Neuronal stem cell (in vitro differentiated cells): ENCODE data around the gene MYCN.

Experiments used
- DNase-seq: peaks from one replicate; pipeline ENCODE4 v3.0.0-alpha.2; 2013; ENCODE audit warnings: low spot score
- H2AFZ ChIP-seq: one replicate; pipeline ENCODE4 v1.6.1; 2013; ENCODE audit warnings: mild to moderate bottlenecking, low read length, inconsistent platforms
- H2AK5ac ChIP-seq: 2 replicates; pipeline ENCODE4 v1.6.1; 2013; ENCODE audit warnings: low read depth, mild to moderate bottlenecking, inconsistent platforms, low read length, moderate library complexity, mixed read lengths
- H2BK120ac ChIP-seq: 2 replicates; pipeline ENCODE4 v1.6.1; 2013; ENCODE audit warnings: low read depth, mild to moderate bottlenecking, inconsistent platforms, low read length, moderate library complexity, mixed read lengths
- H2BK12ac ChIP-seq: one replicate; pipeline ENCODE4 v1.6.1; 2013; ENCODE audit warnings: low read length, inconsistent platforms
- H2BK15ac ChIP-seq: 2 replicates; pipeline ENCODE4 v1.6.1; 2013; ENCODE audit warnings: mild to moderate bottlenecking, low read length, inconsistent platforms, mixed read lengths
- H2BK5ac ChIP-seq: one replicate; pipeline ENCODE4 v1.6.1; 2013; ENCODE audit warnings: inconsistent platforms, mild to moderate bottlenecking, low read length, moderate library complexity
- H3K14ac ChIP-seq: one replicate; pipeline ENCODE4 v1.6.1; 2013; ENCODE audit warnings: low read length, inconsistent platforms
- H3K18ac ChIP-seq: 2 replicates; pipeline ENCODE4 v1.6.1; 2013; ENCODE audit warnings: low read length, inconsistent platforms
- H3K23ac ChIP-seq: 2 replicates; pipeline ENCODE4 v1.6.1; 2013; ENCODE audit warnings: low read depth, mild to moderate bottlenecking, mixed read lengths, low read length, inconsistent platforms; ENCODE audit not compliant: poor library complexity
- H3K27ac ChIP-seq: replicated peaks from 3 replicates; pipeline ENCODE4 v1.5.1; 2013; ENCODE audit warnings: low read length, inconsistent platforms
- H3K27me3 ChIP-seq, 3 experiments: 2 replicates each; pipeline ENCODE4 v1.6.1; 2013; ENCODE audit warnings: low read length in 3 of 3, mild to moderate bottlenecking in 2 of 3, inconsistent platforms in 1 of 3, low read depth in 1 of 3, mixed read lengths in 1 of 3, moderate library complexity in 1 of 3; ENCODE audit not compliant: control insufficient read depth in 3 of 3, insufficient read depth in 3 of 3
- H3K36me3 ChIP-seq, 2 donors: replicated peaks in 1 of 2; 2 replicates each; pipeline ENCODE4 v1.6.1; 2013; ENCODE audit warnings: low read length in 2 of 2; ENCODE audit not compliant: control insufficient read depth in 2 of 2, insufficient read depth in 2 of 2
- H3K4ac ChIP-seq: 2 replicates; pipeline ENCODE4 v1.6.1; 2013; ENCODE audit warnings: inconsistent platforms, mild to moderate bottlenecking, low read length, moderate library complexity
- H3K4me1 ChIP-seq, 2 donors: 1 replicate in 1 of 2; 2 replicates in 1 of 2; pipeline ENCODE4 v1.6.1; 2013; ENCODE audit warnings: low read length in 2 of 2, low read depth in 1 of 2; ENCODE audit not compliant: control insufficient read depth in 2 of 2, insufficient read depth in 1 of 2
- H3K4me2 ChIP-seq: one replicate; pipeline ENCODE4 v1.6.1; 2013; ENCODE audit warnings: mild to moderate bottlenecking, low read length, inconsistent platforms; ENCODE audit not compliant: insufficient read depth, poor library complexity, severe bottlenecking
- H3K4me3 ChIP-seq, 2 donors: 2 replicates each; pipeline ENCODE4 v1.5.1; 2013; ENCODE audit warnings: low read length in 2 of 2, mild to moderate bottlenecking in 2 of 2, inconsistent platforms in 1 of 2, moderate library complexity in 1 of 2
- H3K79me1 ChIP-seq: one replicate; pipeline ENCODE4 v1.6.1; 2013; ENCODE audit warnings: low read depth, mild to moderate bottlenecking, inconsistent platforms, low read length, moderate library complexity
- H3K9ac ChIP-seq: one replicate; pipeline ENCODE4 v1.6.1; 2013; ENCODE audit warnings: mild to moderate bottlenecking, low read depth, low read length, inconsistent platforms; ENCODE audit not compliant: poor library complexity
- H3K9me3 ChIP-seq, 2 donors: replicated peaks in 1 of 2; 2 replicates each; pipeline versions ENCODE3 to v1.6.1; 2013; ENCODE audit warnings: low read length in 2 of 2, mild to moderate bottlenecking in 2 of 2, inconsistent platforms in 1 of 2, low read depth in 1 of 2, mixed read lengths in 1 of 2, moderate library complexity in 1 of 2; ENCODE audit not compliant: control insufficient read depth in 2 of 2, insufficient read depth in 1 of 2
- H4K8ac ChIP-seq: one replicate; pipeline ENCODE4 v1.6.1; 2013; ENCODE audit warnings: low read depth, mild to moderate bottlenecking, inconsistent platforms, low read length, moderate library complexity
- H4K91ac ChIP-seq: one replicate; pipeline ENCODE4 v1.6.1; 2013; ENCODE audit warnings: low read length, low read depth, mild to moderate bottlenecking, inconsistent platforms; ENCODE audit not compliant: poor library complexity
- WGBS, 2 donors: extraction: QIAGEN DNeasy Blood & Tissue Kit; methylation state at CpG; one replicate each; pipeline ENCODE4 v1.1.7; 2013; ENCODE audit warnings: missing lambda C conversion rate in 2 of 2, mixed read lengths in 1 of 2; ENCODE audit not compliant: insufficient read length in 2 of 2, insufficient replicate concordance in 1 of 2; ENCODE audit errors: extremely low coverage in 2 of 2; 5-methylcytosine and 5-hydroxymethylcytosine counted together

MYCN gene

GRCh38 chr2:15945909-15946705, 5.8 kb downstream of the MYCN start:
- Histone ChIP-seq H3K4me2 (no peak overlapping the region), H3K14ac (no peak overlapping the region), H3K18ac (no peak overlapping the region), H2AK5ac (no peak overlapping the region), H3K36me3 (peaks cover 19 to 69% of the 10 kb centered on the region in 2 donors), H3K27me3 (no peaks in the 10 kb centered on the region), H2AFZ (no peak overlapping the region), H3K4me1 (peaks cover 6% of the 10 kb centered on the region in 2 donors), H2BK120ac (no peak overlapping the region), H3K4me3 (peak overlapping the region in 1 of 2 donors; percentile 14), H3K23ac (no peak overlapping the region), H3K79me1 (peaks cover 2% of the 10 kb centered on the region), H3K27ac (no peak overlapping the region), H2BK5ac (no peak overlapping the region), H2BK12ac (no peak overlapping the region), H3K9ac (peak overlapping the region; percentile 33), H3K9me3 (peaks cover 3 to 10% of the 10 kb centered on the region in 2 donors), H2BK15ac (no peak overlapping the region), H3K4ac (no peak overlapping the region), H4K91ac (no peak overlapping the region), H4K8ac (no peak overlapping the region)
- no peak for DNase-seq
- WGBS, 2 donors: no CpG with 5 or more reads among the region's 17 CpGs

- no peak overlapping the region for H2BK120ac ChIP-seq
- H2AK5ac ChIP-seq: no peak overlapping the region
- H3K14ac ChIP-seq: no peak overlapping the region
- H3K9ac ChIP-seq: no peak overlapping the region
- no peak overlapping the region for H4K91ac ChIP-seq
- no peak overlapping the region for H3K27ac ChIP-seq
- H3K23ac ChIP-seq: no peak overlapping the region
- no peak overlapping the region for H4K8ac ChIP-seq
- H3K9me3 ChIP-seq: peaks cover 3 to 10% of the 10 kb centered on the region in 2 donors
- H3K4me1 ChIP-seq: peaks cover 6% of the 10 kb centered on the region in 2 donors
- H3K27me3 ChIP-seq: no peaks in the 10 kb centered on the region
- H3K4ac ChIP-seq: no peak overlapping the region
- no peak overlapping the region for H2BK15ac ChIP-seq
- no peak overlapping the region for H3K18ac ChIP-seq
- no peak for DNase-seq
- H2AFZ ChIP-seq: no peak overlapping the region
- no CpG with 5 or more reads among the region's 3 CpGs for WGBS, 2 donors
- no peak overlapping the region for H3K4me3 ChIP-seq
- H2BK5ac ChIP-seq: no peak overlapping the region
- H3K79me1 ChIP-seq: peaks cover 2% of the 10 kb centered on the region
- H2BK12ac ChIP-seq: no peak overlapping the region
- peaks cover 19 to 67% of the 10 kb centered on the region in 2 donors for H3K36me3 ChIP-seq
- no peak overlapping the region for H3K4me2 ChIP-seq
Measured at GRCh38 chr2:15946983-15947382, 6.6 kb downstream of the MYCN start.

- Histone ChIP-seq H3K4ac (no peak overlapping the region), H3K4me2 (no peak overlapping the region), H2BK15ac (no peak overlapping the region), H2BK120ac (no peak overlapping the region), H2AFZ (no peak overlapping the region), H2BK12ac (no peak overlapping the region), H3K18ac (no peak overlapping the region), H3K9ac (no peak overlapping the region), H4K8ac (no peak overlapping the region), H3K36me3 (peaks cover 19 to 64% of the 10 kb centered on the region in 2 donors), H3K14ac (no peak overlapping the region), H3K4me1 (peaks cover 6% of the 10 kb centered on the region in 2 donors), H3K27me3 (no peaks in the 10 kb centered on the region), H3K4me3 (no peak overlapping the region), H2BK5ac (no peak overlapping the region), H4K91ac (no peak overlapping the region), H3K27ac (no peak overlapping the region), H3K23ac (no peak overlapping the region), H3K9me3 (peaks cover 3 to 10% of the 10 kb centered on the region in 2 donors), H2AK5ac (no peak overlapping the region), H3K79me1 (peaks cover 2% of the 10 kb centered on the region)
- WGBS, 2 donors: no CpG with 5 or more reads among the region's 2 CpGs
- no peak for DNase-seq
Measured at GRCh38 chr2:15947431-15947830, 7.1 kb downstream of the MYCN start.

DNA sequence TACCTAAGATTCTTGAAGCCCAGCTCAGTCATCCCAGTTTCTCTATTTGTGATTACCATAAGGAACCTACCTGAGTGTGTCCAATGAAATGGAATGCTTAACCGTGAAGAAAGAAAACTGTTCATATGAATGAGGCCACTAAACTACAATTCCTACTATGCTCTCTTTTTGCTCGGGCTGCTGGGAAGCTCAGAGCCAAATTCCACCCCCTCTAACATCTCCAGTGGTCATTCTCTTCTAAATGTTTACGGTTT, 8.3 kb downstream of the MYCN start:
- H3K79me1 ChIP-seq: peaks cover 2% of the 10 kb centered on the region
- H2AFZ ChIP-seq: no peak overlapping the region
- H3K18ac ChIP-seq: no peak overlapping the region
- no peaks in the 10 kb centered on the region for H3K27me3 ChIP-seq
- H2AK5ac ChIP-seq: no peak overlapping the region
- H4K91ac ChIP-seq: no peak overlapping the region
- H3K4me1 ChIP-seq: peaks cover 9 to 10% of the 10 kb centered on the region in 2 donors
- H3K9ac ChIP-seq: no peak overlapping the region
- no peak overlapping the region for H2BK12ac ChIP-seq
- peaks cover 3 to 10% of the 10 kb centered on the region in 2 donors for H3K9me3 ChIP-seq
- no peak overlapping the region for H2BK15ac ChIP-seq
- no peak overlapping the region for H2BK120ac ChIP-seq
- no peak for DNase-seq
- H3K27ac ChIP-seq: no peak overlapping the region
- H3K4me2 ChIP-seq: no peak overlapping the region
- H2BK5ac ChIP-seq: no peak overlapping the region
- no CpG with 5 or more reads among the region's 3 CpGs for whole genome bisulfite sequencing, 2 donors
- no peak overlapping the region for H3K4me3 ChIP-seq
- H3K36me3 ChIP-seq: peaks cover 18 to 53% of the 10 kb centered on the region in 2 donors
- H4K8ac ChIP-seq: no peak overlapping the region
- no peak overlapping the region for H3K14ac ChIP-seq
- no peak overlapping the region for H3K23ac ChIP-seq
- H3K4ac ChIP-seq: no peak overlapping the region
